CD1c-positive myeloid dendritic cell (primary cell): Measurements from ENCODE around the gene EPC2.
"Not testable (repeated sequence)": the region's sequence is repeated elsewhere in the genome, so short reads cannot be mapped to it uniquely, and the experiment has no call there.

Experiments
- DNase-seq: peaks from one replicate; pipeline ENCODE4 v3.0.0-alpha.2; 2016; ENCODE audit errors: extremely low spot score

Gene EPC2

GRCh38 chr2:148721991-148722777 lies 77.6 kb downstream of the EPC2 start:
- no peak for DNase-seq

- peak; percentile 56 for DNase-seq
Observed at GRCh38 chr2:148725564-148725963, 81.0 kb downstream of the EPC2 start.

GRCh38 chr2:148726228-148726627 lies 81.7 kb downstream of the EPC2 start:
- DNase-seq = no peak

GRCh38 chr2:148730085-148730484 lies 85.5 kb downstream of the EPC2 start:
- no peak for DNase-seq

- DNase-seq = no peak
Observed at GRCh38 chr2:148737742-148738141, 93.2 kb downstream of the EPC2 start.

- DNase-seq = no peak
Observed at GRCh38 chr2:148739454-148740105, 95.0 kb downstream of the EPC2 start.

- DNase-seq = no peak
Observed at GRCh38 chr2:148742373-148742772, 97.8 kb downstream of the EPC2 start.

GRCh38 chr2:148745151-148745851 lies 100.8 kb downstream of the EPC2 start:
- DNase-seq = no peak

- no peak for DNase-seq
Observed at GRCh38 chr2:148746973-148747372, 102.4 kb downstream of the EPC2 start.

- no peak for DNase-seq
Observed at GRCh38 chr2:148751907-148752306, 107.4 kb downstream of the EPC2 start.

GRCh38 chr2:148752977-148753376 lies 108.4 kb downstream of the EPC2 start:
- DNase-seq = no peak

- DNase-seq = no peak
Observed at GRCh38 chr2:148754864-148755263, 110.3 kb downstream of the EPC2 start.

- DNase-seq = no peak
Observed at GRCh38 chr2:148756292-148756975, 111.9 kb downstream of the EPC2 start.

- DNase-seq = no peak
Observed at GRCh38 chr2:148764815-148765214, 120.3 kb downstream of the EPC2 start.

- no peak for DNase-seq
Observed at GRCh38 chr2:148770047-148770446, 125.5 kb downstream of the EPC2 start.

GRCh38 chr2:148781544-148781943 lies 137.0 kb downstream of the EPC2 start:
- no peak for DNase-seq

- no peak for DNase-seq
Observed at GRCh38 chr2:148789059-148789458, 144.5 kb downstream of the EPC2 start.

- DNase-seq = not testable (repeated sequence)
Observed at GRCh38 chr2:148790172-148790571, 145.6 kb downstream of the EPC2 start.

- DNase-seq = no peak
Observed at GRCh38 chr2:148794558-148794957, 150.0 kb downstream of the EPC2 start.

GRCh38 chr2:148796735-148797512 lies 152.4 kb downstream of the EPC2 start:
- DNase-seq = no peak

GRCh38 chr2:148802448-148803220 lies 158.1 kb downstream of the EPC2 start:
- DNase-seq = no peak
